ENCODE data around the gene PROX2. TPM values are rescaled to one million over a fixed set of nuclear protein-coding genes. Genes with fewer than 3 reads are reported as not detected.

PROX2 gene
- total RNA-seq, 2 experiments from 2014 or later, result 0.35 to 0.74 TPM

DNA sequence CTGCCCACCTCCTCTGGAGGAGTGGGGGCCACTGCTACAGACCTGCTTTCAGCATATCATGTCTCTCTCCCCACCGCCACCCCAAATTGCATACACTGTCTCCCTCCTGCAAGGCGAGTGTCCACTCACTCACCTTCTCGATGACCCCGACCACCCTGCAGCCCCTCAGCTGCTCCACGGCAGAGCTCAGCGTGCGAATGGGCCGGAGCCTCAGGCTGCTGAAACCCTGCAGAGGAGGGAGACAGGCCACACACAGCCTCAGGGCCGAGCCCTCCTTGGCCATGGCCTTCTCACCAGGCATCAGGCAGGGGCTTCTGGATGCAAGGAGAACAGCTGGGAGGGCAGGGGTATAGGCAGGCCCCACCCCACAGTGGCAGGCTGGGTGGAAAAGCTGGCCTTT is 42.4 kb upstream of the PROX2 start:
- CTCF ChIA-PET (ENCODE audit: unreplicated experiment), result no interaction called here
- POLR2A ChIA-PET, result no interaction called here
- BruUV-seq (replicated peaks), result no TSS peak
- no peaks in the 10 kb centered on the region for H3K9me2 ChIP-seq (ENCODE audit: insufficient read depth, low read length)
- TF ChIP-seq EZH2phosphoT487 (IDR thresholded peaks at IDR 0.05; ENCODE audit: borderline replicate concordance, low read depth, low read length), result no peak
- TF ChIP-seq, protein P1, sequence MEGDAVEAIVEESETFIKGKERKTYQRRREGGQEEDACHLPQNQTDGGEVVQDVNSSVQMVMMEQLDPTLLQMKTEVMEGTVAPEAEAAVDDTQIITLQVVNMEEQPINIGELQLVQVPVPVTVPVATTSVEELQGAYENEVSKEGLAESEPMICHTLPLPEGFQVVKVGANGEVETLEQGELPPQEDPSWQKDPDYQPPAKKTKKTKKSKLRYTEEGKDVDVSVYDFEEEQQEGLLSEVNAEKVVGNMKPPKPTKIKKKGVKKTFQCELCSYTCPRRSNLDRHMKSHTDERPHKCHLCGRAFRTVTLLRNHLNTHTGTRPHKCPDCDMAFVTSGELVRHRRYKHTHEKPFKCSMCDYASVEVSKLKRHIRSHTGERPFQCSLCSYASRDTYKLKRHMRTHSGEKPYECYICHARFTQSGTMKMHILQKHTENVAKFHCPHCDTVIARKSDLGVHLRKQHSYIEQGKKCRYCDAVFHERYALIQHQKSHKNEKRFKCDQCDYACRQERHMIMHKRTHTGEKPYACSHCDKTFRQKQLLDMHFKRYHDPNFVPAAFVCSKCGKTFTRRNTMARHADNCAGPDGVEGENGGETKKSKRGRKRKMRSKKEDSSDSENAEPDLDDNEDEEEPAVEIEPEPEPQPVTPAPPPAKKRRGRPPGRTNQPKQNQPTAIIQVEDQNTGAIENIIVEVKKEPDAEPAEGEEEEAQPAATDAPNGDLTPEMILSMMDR (conservative IDR thresholded peaks at IDR 0.05; ENCODE audit: low read length), result no peak
- peaks cover 9% of the 10 kb centered on the region for H3K4me1 ChIP-seq (ENCODE audit: insufficient read depth, low read length, poor library complexity, severe bottlenecking)
- no peaks in the 10 kb centered on the region for H3K9me3 ChIP-seq (ENCODE audit: low read length)
- H3K36me3 ChIP-seq (ENCODE audit: insufficient read depth, low read length), result no peaks in the 10 kb centered on the region
- H2AFZ ChIP-seq (ENCODE audit: low read length), result no peak overlapping the region
- intact Hi-C loops (cut with micrococcal nuclease; ENCODE audit: unreplicated experiment), result no loop called here
- no peaks in the 10 kb centered on the region for H4K20me1 ChIP-seq (ENCODE audit: insufficient read depth, low read length)
- no peak overlapping the region for H3K4me2 ChIP-seq (ENCODE audit: low read length)
- H3K4me3 ChIP-seq (ENCODE audit: low read depth, low read length, poor library complexity, severe bottlenecking), result no peak overlapping the region
- no peak for DNase-seq (ENCODE audit: low spot score)
- H3K27ac ChIP-seq (ENCODE audit: low read depth, low read length, poor library complexity, severe bottlenecking), result no peak overlapping the region
- no peaks in the 10 kb centered on the region for H3K79me2 ChIP-seq (ENCODE audit: insufficient read depth, low read depth, low read length)

DNA sequence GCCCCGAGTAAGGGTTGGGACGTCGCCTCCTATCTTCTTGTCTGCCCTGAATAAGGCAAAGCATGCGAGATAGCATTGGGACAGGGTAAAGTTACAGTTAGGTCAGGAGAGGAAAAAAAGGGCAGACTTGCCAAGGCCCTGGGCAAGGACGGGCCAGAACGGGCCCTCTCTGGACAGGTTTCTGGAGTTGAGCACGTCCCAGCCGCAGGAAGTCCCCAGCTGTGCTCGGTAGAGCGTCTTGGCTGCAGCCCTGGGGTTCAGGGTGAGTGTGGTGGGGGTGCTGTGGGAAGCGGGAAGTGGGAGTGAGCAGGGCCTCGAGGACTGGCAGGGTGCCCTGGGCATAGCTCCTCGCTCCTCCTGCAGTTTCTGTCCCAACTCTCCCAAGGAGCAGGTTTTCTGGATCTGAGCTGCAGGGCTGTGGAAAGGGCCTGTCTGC is 41.7 kb upstream of the PROX2 start:
- Histone ChIP-seq H4K20me1 (ENCODE audit: insufficient read depth, low read length) (no peaks in the 10 kb centered on the region), H3K79me2 (ENCODE audit: insufficient read depth, low read depth, low read length) (no peaks in the 10 kb centered on the region), H3K4me2 (ENCODE audit: low read length) (no peak overlapping the region), H3K9me2 (ENCODE audit: insufficient read depth, low read length) (no peaks in the 10 kb centered on the region), H3K27ac (ENCODE audit: low read depth, low read length, poor library complexity, severe bottlenecking) (no peak overlapping the region), H2AFZ (ENCODE audit: low read length) (no peak overlapping the region), H3K4me1 (ENCODE audit: insufficient read depth, low read length, poor library complexity, severe bottlenecking) (peaks cover 6% of the 10 kb centered on the region), H3K36me3 (ENCODE audit: insufficient read depth, low read length) (no peaks in the 10 kb centered on the region), H3K9me3 (ENCODE audit: low read length) (no peaks in the 10 kb centered on the region), H3K4me3 (ENCODE audit: low read depth, low read length, poor library complexity, severe bottlenecking) (no peak overlapping the region)
- BruUV-seq (replicated peaks), result no TSS peak
- intact Hi-C loops (cut with micrococcal nuclease; ENCODE audit: unreplicated experiment), result no loop called here
- ChIA-PET POLR2A (no interaction called here), CTCF (ENCODE audit: unreplicated experiment) (no interaction called here)
- DNase-seq (ENCODE audit: low spot score), result no peak
- TF ChIP-seq EZH2phosphoT487 (IDR thresholded peaks at IDR 0.05; ENCODE audit: borderline replicate concordance, low read depth, low read length), result no peak
- TF ChIP-seq, protein P1 (conservative IDR thresholded peaks at IDR 0.05; ENCODE audit: low read length), result no peak

DNA sequence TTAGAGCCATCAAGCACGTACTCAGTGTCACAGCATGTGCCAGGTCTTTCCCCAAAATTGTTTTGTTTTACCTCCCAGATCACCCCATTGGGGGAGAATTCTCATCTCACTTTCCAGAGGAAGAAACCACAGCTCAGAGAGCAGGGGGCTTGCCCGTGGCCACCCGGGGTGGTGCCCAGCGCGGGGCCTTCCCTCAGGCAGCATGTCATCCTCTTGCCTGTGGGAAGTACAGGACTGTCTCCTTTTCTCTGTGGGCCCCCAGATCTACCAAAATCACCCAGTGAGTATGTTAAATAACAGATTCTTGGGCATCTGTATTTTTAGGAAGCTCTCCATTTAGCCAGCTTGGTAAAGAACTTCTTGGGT is 41.2 kb upstream of the PROX2 start:
- peaks cover 1% of the 10 kb centered on the region for H3K4me1 ChIP-seq (ENCODE audit: insufficient read depth, low read length, poor library complexity, severe bottlenecking)
- CTCF ChIA-PET (ENCODE audit: unreplicated experiment), result interaction anchor here (0.5 kb wide), 1 partner anchor 39 kb away, joined by 3 read pairs; no protein-coding TSS in a partner anchor
- no peak for DNase-seq (ENCODE audit: low spot score)
- H3K27ac ChIP-seq (ENCODE audit: low read depth, low read length, poor library complexity, severe bottlenecking), result no peak overlapping the region
- intact Hi-C loops (cut with micrococcal nuclease; ENCODE audit: unreplicated experiment), result no loop called here
- no peak overlapping the region for H2AFZ ChIP-seq (ENCODE audit: low read length)
- TF ChIP-seq, protein P1 (conservative IDR thresholded peaks at IDR 0.05; ENCODE audit: low read length), result no peak
- TF ChIP-seq EZH2phosphoT487 (IDR thresholded peaks at IDR 0.05; ENCODE audit: borderline replicate concordance, low read depth, low read length), result no peak
- BruUV-seq (replicated peaks), result no TSS peak
- H3K79me2 ChIP-seq (ENCODE audit: insufficient read depth, low read depth, low read length), result no peaks in the 10 kb centered on the region
- H4K20me1 ChIP-seq (ENCODE audit: insufficient read depth, low read length), result no peaks in the 10 kb centered on the region
- H3K36me3 ChIP-seq (ENCODE audit: insufficient read depth, low read length), result no peaks in the 10 kb centered on the region
- H3K4me3 ChIP-seq (ENCODE audit: low read depth, low read length, poor library complexity, severe bottlenecking), result no peak overlapping the region
- H3K4me2 ChIP-seq (ENCODE audit: low read length), result no peak overlapping the region
- POLR2A ChIA-PET, result interaction anchor here (0.6 to 0.8 kb wide), 2 partner anchors 13 to 575 kb away, joined by 3 to 4 read pairs; no protein-coding TSS in a partner anchor
- H3K9me2 ChIP-seq (ENCODE audit: insufficient read depth, low read length), result no peaks in the 10 kb centered on the region
- H3K9me3 ChIP-seq (ENCODE audit: low read length), result no peaks in the 10 kb centered on the region

Measured in OCI-LY7 (cell line).